Gastrocnemius medialis (tissue), 4 donors: ENCODE measurements around the gene FANCC. TPM values are rescaled to one million over a fixed set of nuclear protein-coding genes. Genes with fewer than 3 reads are reported as not detected.
"Not testable (repeated sequence)": the region's sequence is repeated elsewhere in the genome, so short reads cannot be mapped to it uniquely, and the experiment has no call there.

ENCODE experiments used
- ATAC-seq, 2 donors: fragments of 150-250 bp; one replicate each; pipeline ENCODE4 v1.9.1; 2016
- DNase-seq, 2 donors: peaks; one replicate each; pipeline ENCODE4 v3.0.0-alpha.2; 2019
- H3K27ac ChIP-seq, 4 donors: fragments of 200-600 bp; sonication (generic); 1 replicate in 1 of 4; 2 replicates in 3 of 4; pipeline ENCODE4 v1.5.1; 2016 to 2018; ENCODE audit warnings: mild to moderate bottlenecking in 2 of 4, moderate library complexity in 1 of 4
- H3K27me3 ChIP-seq, 3 donors: fragments of 200-600 bp; sonication (generic) in 2 of 3; 1 replicate in 1 of 3; 2 replicates in 2 of 3; pipeline versions ENCODE4 v1.5.1 to v1.6.0; 2016 to 2019; ENCODE audit warnings: mild to moderate bottlenecking in 1 of 3, moderate library complexity in 1 of 3
- H3K36me3 ChIP-seq, 2 donors: fragments of 200-600 bp; sonication (generic) in 1 of 2; one replicate each; pipeline ENCODE4 v1.5.1; 2017 to 2018
- H3K4me1 ChIP-seq, 2 donors: fragments of 200-600 bp; sonication (generic) in 1 of 2; one replicate each; pipeline ENCODE4 v1.5.1; 2016 to 2017; ENCODE audit warnings: mild to moderate bottlenecking in 2 of 2
- H3K4me3 ChIP-seq, 4 donors: fragments of 200-600 bp; sonication (generic) in 3 of 4; 1 replicate in 1 of 4; 2 replicates in 3 of 4; pipeline ENCODE4 v1.5.1; 2016 to 2019; ENCODE audit warnings: mild to moderate bottlenecking in 2 of 4
- H3K9me3 ChIP-seq, 3 donors: fragments of 200-600 bp; sonication (generic) in 2 of 3; 1 replicate in 1 of 3; 2 replicates in 2 of 3; pipeline ENCODE4 v1.5.1; 2016 to 2019
- CTCF ChIP-seq, 5 experiments: fragments of 450-650 bp in 3 of 5; fragments of 200-600 bp in 2 of 5; sonication (generic) in 2 of 5; IDR thresholded peaks in 4 of 5; conservative IDR thresholded peaks in 1 of 5; 1 replicate in 4 of 5; 2 replicates in 1 of 5; pipeline ENCODE4 v1.5.1; 2016 to 2019; ENCODE audit warnings: antibody characterized with exemption in 5 of 5, mild to moderate bottlenecking in 3 of 5, moderate library complexity in 3 of 5
- POLR2A ChIP-seq, 2 donors: fragments of 450-650 bp; IDR thresholded peaks; one replicate each; pipeline ENCODE4 v1.6.1; 2017; ENCODE audit warnings: antibody characterized with exemption in 2 of 2, mild to moderate bottlenecking in 2 of 2, moderate library complexity in 2 of 2
- in situ Hi-C, 4 donors: fragments of 200-750 bp; cut with MboI; loops; one replicate each; pipeline versions ENCODE4 v1.15.0 to v1.8.0; 2017; ENCODE audit warnings: low sequenced_read_pairs in 4 of 4
- intact Hi-C: fragments of 100-400 bp; cut with DNase I; formaldehyde crosslinking; loops from one replicate; pipeline ENCODE4 v1.15.1; 2023; ENCODE audit warnings: low total_unique reads
- total RNA-seq, 4 donors: library from RNA; depleted of rRNA; stranded (reverse); fragments of >200 nt; gene quantifications; one replicate each; pipeline versions ENCODE4 v1.1.0 to v1.2.3, GENCODE V29; 2016

The FANCC gene
- total RNA-seq, 4 donors from 2014 or later = 1.2 to 4.8 (median 2.5) TPM

GRCh38 chr9:95297760-95298159 lies 19.7 kb downstream of the FANCC start:
- Histone ChIP-seq H3K4me1 (no peaks in the 10 kb centered on the region), H3K36me3 (no peaks in the 10 kb centered on the region), H3K27ac (no peak overlapping the region), H3K4me3 (no peak overlapping the region), H3K9me3 (no peaks in the 10 kb centered on the region), H3K27me3 (no peaks in the 10 kb centered on the region)
- ATAC-seq = no peak
- intact Hi-C loops = no loop called here
- DNase-seq = no peak
- TF ChIP-seq CTCF (IDR thresholded peaks at IDR 0.05 in 4 of 5, conservative IDR thresholded peaks at IDR 0.05 in 1 of 5) (no peak), POLR2A (IDR thresholded peaks at IDR 0.05) (no peak)
- in situ Hi-C loops = no loop called here

GRCh38 chr9:95297316-95297715 lies 20.2 kb downstream of the FANCC start:
- no peaks in the 10 kb centered on the region for H3K4me1 ChIP-seq
- TF ChIP-seq POLR2A (IDR thresholded peaks at IDR 0.05) (no peak), CTCF (IDR thresholded peaks at IDR 0.05 in 4 of 5, conservative IDR thresholded peaks at IDR 0.05 in 1 of 5) (no peak)
- H3K27me3 ChIP-seq = no peaks in the 10 kb centered on the region
- no peaks in the 10 kb centered on the region for H3K9me3 ChIP-seq
- no peak overlapping the region for H3K4me3 ChIP-seq
- intact Hi-C loops = no loop called here
- in situ Hi-C loops = no loop called here
- no peaks in the 10 kb centered on the region for H3K36me3 ChIP-seq
- ATAC-seq (no peak), DNase-seq (no peak)
- H3K27ac ChIP-seq = no peak overlapping the region

GRCh38 chr9:95296761-95297160 lies 20.7 kb downstream of the FANCC start:
- no peak for TF ChIP-seq CTCF (IDR thresholded peaks at IDR 0.05 in 4 of 5, conservative IDR thresholded peaks at IDR 0.05 in 1 of 5)
- TF ChIP-seq POLR2A (IDR thresholded peaks at IDR 0.05) = no peak
- Histone ChIP-seq H3K4me3 (no peak overlapping the region), H3K27me3 (no peaks in the 10 kb centered on the region), H3K36me3 (no peaks in the 10 kb centered on the region), H3K9me3 (no peaks in the 10 kb centered on the region), H3K4me1 (no peaks in the 10 kb centered on the region), H3K27ac (no peak overlapping the region)
- no peak for ATAC-seq
- in situ Hi-C loops = no loop called here
- no peak for DNase-seq
- intact Hi-C loops = no loop called here

GRCh38 chr9:95293296-95293695 lies 24.2 kb downstream of the FANCC start:
- H3K4me3 ChIP-seq, DNase-seq, intact Hi-C loops, in situ Hi-C loops, H3K27me3 ChIP-seq, H3K4me1 ChIP-seq, H3K27ac ChIP-seq, H3K36me3 ChIP-seq, ATAC-seq, H3K9me3 ChIP-seq: not testable (repeated sequence)

GRCh38 chr9:95292226-95292625 lies 25.3 kb downstream of the FANCC start:
- ATAC-seq = no peak
- no peak overlapping the region for H3K27ac ChIP-seq
- in situ Hi-C loops = no loop called here

More at GRCh38 chr9:95292226-95292625, 25.3 kb downstream of the FANCC start:
- Histone ChIP-seq H3K4me3 (no peak overlapping the region), H3K9me3 (no peaks in the 10 kb centered on the region), H3K4me1 (no peaks in the 10 kb centered on the region), H3K36me3 (no peaks in the 10 kb centered on the region), H3K27me3 (no peaks in the 10 kb centered on the region)
- intact Hi-C loops = no loop called here
- TF ChIP-seq CTCF (IDR thresholded peaks at IDR 0.05 in 4 of 5, conservative IDR thresholded peaks at IDR 0.05 in 1 of 5) = no peak
- no peak for TF ChIP-seq POLR2A (IDR thresholded peaks at IDR 0.05)
- DNase-seq = no peak
